Measurements from ENCODE around the gene PRUNE1. TPM values are rescaled to one million over a fixed set of nuclear protein-coding genes. Genes with fewer than 3 reads are reported as not detected.

PRUNE1 gene
- total RNA-seq, 4 donors from 2014 or later: 24.0 to 35.6 (median 29.1) TPM

- H3K9me3 ChIP-seq: no peaks in the 10 kb centered on the region
- H3K27me3 ChIP-seq: no peaks in the 10 kb centered on the region
- TF ChIP-seq POLR2A (IDR thresholded peaks at IDR 0.05) (no peak), CTCF (IDR thresholded peaks at IDR 0.05 in 4 of 5, conservative IDR thresholded peaks at IDR 0.05 in 1 of 5) (no peak)
- peak overlapping the region in 1 of 4 donors; percentile 19 for H3K27ac ChIP-seq
- DNase-seq: no peak
- in situ Hi-C loops (cut with MboI; ENCODE audit: low sequenced_read_pairs in 4 of 4) (no loop called here), intact Hi-C loops (cut with DNase I; ENCODE audit: low total_unique reads) (loop anchor here (10.0 kb wide), 1 partner anchor 811 kb away; no protein-coding TSS in a partner anchor)
- no peak for ATAC-seq
- peaks cover 0 to 13% of the 10 kb centered on the region in 2 donors for H3K36me3 ChIP-seq
- peaks cover 19 to 27% of the 10 kb centered on the region in 2 donors for H3K4me1 ChIP-seq
- H3K4me3 ChIP-seq: no peak overlapping the region
These were observed 5.3 kb downstream of the PRUNE1 start for GRCh38 chr1:151013518-151013917.

- no peaks in the 10 kb centered on the region for H3K9me3 ChIP-seq
- DNase-seq (peak; percentile 71 to 81), ATAC-seq (peak; percentile 88 to 99)
- H3K27ac ChIP-seq: peak overlapping the region; percentile 45 to 75 (median 72)
- H3K4me1 ChIP-seq: peaks cover 16 to 21% of the 10 kb centered on the region in 2 donors
- no peak overlapping the region for H3K4me3 ChIP-seq
- intact Hi-C loops (cut with DNase I; ENCODE audit: low total_unique reads) (loop anchor here (1.0 to 5.0 kb wide), 5 partner anchors 24 to 123 kb away; partner anchors contain the start of genes CDC42SE1, GABPB2 and SEMA6C), in situ Hi-C loops (cut with MboI; ENCODE audit: low sequenced_read_pairs in 4 of 4) (no loop called here)
- H3K36me3 ChIP-seq: peaks cover 0 to 42% of the 10 kb centered on the region in 2 donors
- TF ChIP-seq CTCF (IDR thresholded peaks at IDR 0.05 in 4 of 5, conservative IDR thresholded peaks at IDR 0.05 in 1 of 5): peak; percentile 68 to 81 (median 77)
- no peak for TF ChIP-seq POLR2A (IDR thresholded peaks at IDR 0.05)
- H3K27me3 ChIP-seq: no peaks in the 10 kb centered on the region
These were observed 16.4 kb downstream of the PRUNE1 start for GRCh38 chr1:151024540-151025146.

GRCh38 chr1:151026460-151026859 lies 18.2 kb downstream of the PRUNE1 start:
- H3K9me3 ChIP-seq: no peaks in the 10 kb centered on the region
- H3K4me3 ChIP-seq: no peak overlapping the region
- H3K4me1 ChIP-seq: peaks cover 16 to 21% of the 10 kb centered on the region in 2 donors
- intact Hi-C loops (cut with DNase I; ENCODE audit: low total_unique reads): no loop called here
- in situ Hi-C loops (cut with MboI; ENCODE audit: low sequenced_read_pairs in 4 of 4): no loop called here
- DNase-seq (no peak), ATAC-seq (no peak)
- H3K27me3 ChIP-seq: no peaks in the 10 kb centered on the region
- TF ChIP-seq POLR2A (IDR thresholded peaks at IDR 0.05) (no peak), CTCF (IDR thresholded peaks at IDR 0.05 in 4 of 5, conservative IDR thresholded peaks at IDR 0.05 in 1 of 5) (no peak)
- peaks cover 0 to 56% of the 10 kb centered on the region in 2 donors for H3K36me3 ChIP-seq
- H3K27ac ChIP-seq: no peak overlapping the region

- ATAC-seq (no peak), DNase-seq (no peak)
- intact Hi-C loops (cut with DNase I; ENCODE audit: low total_unique reads): no loop called here
- Histone ChIP-seq H3K9me3 (no peaks in the 10 kb centered on the region), H3K27ac (no peak overlapping the region), H3K27me3 (no peaks in the 10 kb centered on the region), H3K36me3 (peaks cover 0 to 64% of the 10 kb centered on the region in 2 donors), H3K4me3 (no peak overlapping the region), H3K4me1 (no peaks in the 10 kb centered on the region)
- in situ Hi-C loops (cut with MboI; ENCODE audit: low sequenced_read_pairs in 4 of 4): no loop called here
- TF ChIP-seq POLR2A (IDR thresholded peaks at IDR 0.05) (no peak), CTCF (IDR thresholded peaks at IDR 0.05 in 4 of 5, conservative IDR thresholded peaks at IDR 0.05 in 1 of 5) (no peak)
These were observed 23.9 kb downstream of the PRUNE1 start for GRCh38 chr1:151032164-151032563.

Measured in gastrocnemius medialis (tissue), 4 donors.